ENCODE measurements around the gene DDX4. TPM values are rescaled to one million over a fixed set of nuclear protein-coding genes. Genes with fewer than 3 reads are reported as not detected.
"Not testable (repeated sequence)": the region's sequence is repeated elsewhere in the genome, so short reads cannot be mapped to it uniquely, and the experiment has no call there.

Gene DDX4
- total RNA-seq, 1 donor from 2014 or later, result not detected

GRCh38 chr5:55808814-55809213 is 71.0 kb downstream of the DDX4 start:
- H3K9ac ChIP-seq (ENCODE audit: low read depth in 1 of 3, low read length in 3 of 3); H3K36me3 ChIP-seq (ENCODE audit: control insufficient read depth in 3 of 3, insufficient read depth in 3 of 3, low read length in 3 of 3); H3K4me3 ChIP-seq (ENCODE audit: low read length in 3 of 3); H3K9me3 ChIP-seq (ENCODE audit: control insufficient read depth in 3 of 3, low read length in 3 of 3); H3K27ac ChIP-seq (ENCODE audit: low read depth, low read length); H3K27me3 ChIP-seq (ENCODE audit: control insufficient read depth in 3 of 3, insufficient read depth in 3 of 3, low read length in 3 of 3); H3K4me1 ChIP-seq (ENCODE audit: control insufficient read depth in 3 of 3, insufficient read depth in 3 of 3, low read length in 3 of 3): not testable (repeated sequence)

GRCh38 chr5:55815939-55816338 is 78.1 kb downstream of the DDX4 start:
- not testable (repeated sequence) for H3K9ac ChIP-seq (ENCODE audit: low read depth in 1 of 3, low read length in 3 of 3); H3K9me3 ChIP-seq (ENCODE audit: control insufficient read depth in 3 of 3, low read length in 3 of 3); H3K27ac ChIP-seq (ENCODE audit: low read depth, low read length); H3K36me3 ChIP-seq (ENCODE audit: control insufficient read depth in 3 of 3, insufficient read depth in 3 of 3, low read length in 3 of 3); H3K4me3 ChIP-seq (ENCODE audit: low read length in 3 of 3); H3K27me3 ChIP-seq (ENCODE audit: control insufficient read depth in 3 of 3, insufficient read depth in 3 of 3, low read length in 3 of 3); H3K4me1 ChIP-seq (ENCODE audit: control insufficient read depth in 3 of 3, insufficient read depth in 3 of 3, low read length in 3 of 3)

- Histone ChIP-seq H3K9ac (ENCODE audit: low read depth in 1 of 3, low read length in 3 of 3) (no peak overlapping the region), H3K9me3 (ENCODE audit: control insufficient read depth in 3 of 3, low read length in 3 of 3) (no peaks in the 10 kb centered on the region), H3K4me1 (ENCODE audit: control insufficient read depth in 3 of 3, insufficient read depth in 3 of 3, low read length in 3 of 3) (no peaks in the 10 kb centered on the region), H3K27me3 (ENCODE audit: control insufficient read depth in 3 of 3, insufficient read depth in 3 of 3, low read length in 3 of 3) (peaks cover 4% of the 10 kb centered on the region in 3 donors), H3K27ac (ENCODE audit: low read depth, low read length) (no peak overlapping the region), H3K36me3 (ENCODE audit: control insufficient read depth in 3 of 3, insufficient read depth in 3 of 3, low read length in 3 of 3) (no peaks in the 10 kb centered on the region), H3K4me3 (ENCODE audit: low read length in 3 of 3) (no peak overlapping the region)
Observed at GRCh38 chr5:55816342-55816741, 78.5 kb downstream of the DDX4 start.

GRCh38 chr5:55817030-55817429 is 79.2 kb downstream of the DDX4 start:
- Histone ChIP-seq H3K4me3 (ENCODE audit: low read length in 3 of 3) (no peak overlapping the region), H3K9ac (ENCODE audit: low read depth in 1 of 3, low read length in 3 of 3) (no peak overlapping the region), H3K4me1 (ENCODE audit: control insufficient read depth in 3 of 3, insufficient read depth in 3 of 3, low read length in 3 of 3) (no peaks in the 10 kb centered on the region), H3K9me3 (ENCODE audit: control insufficient read depth in 3 of 3, low read length in 3 of 3) (no peaks in the 10 kb centered on the region), H3K27ac (ENCODE audit: low read depth, low read length) (no peak overlapping the region), H3K27me3 (ENCODE audit: control insufficient read depth in 3 of 3, insufficient read depth in 3 of 3, low read length in 3 of 3) (peaks cover 5 to 11% (median 10%) of the 10 kb centered on the region in 3 donors), H3K36me3 (ENCODE audit: control insufficient read depth in 3 of 3, insufficient read depth in 3 of 3, low read length in 3 of 3) (no peaks in the 10 kb centered on the region)

DNA sequence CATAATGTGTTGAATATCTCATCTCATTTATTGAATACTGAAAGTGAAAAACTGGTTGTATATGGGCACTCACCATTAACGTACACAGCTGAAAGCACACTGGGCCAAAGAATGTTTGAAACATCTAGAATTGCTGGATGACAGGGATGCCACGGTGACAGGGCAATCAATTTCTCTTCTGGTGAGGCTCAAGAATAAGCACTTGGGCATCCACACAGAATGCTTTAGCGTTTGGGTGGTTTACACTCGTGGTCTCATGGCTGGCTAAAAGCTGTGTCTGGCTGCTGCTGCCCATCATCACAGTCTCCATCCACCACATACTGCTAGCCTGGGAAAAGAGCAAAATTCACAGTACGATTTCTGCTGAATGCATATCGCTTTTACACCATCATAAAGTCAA is 82.6 kb downstream of the DDX4 start:
- no peak overlapping the region for H3K9ac ChIP-seq (ENCODE audit: low read depth in 1 of 3, low read length in 3 of 3)
- no peaks in the 10 kb centered on the region for H3K36me3 ChIP-seq (ENCODE audit: control insufficient read depth in 3 of 3, insufficient read depth in 3 of 3, low read length in 3 of 3)
- no peaks in the 10 kb centered on the region for H3K4me1 ChIP-seq (ENCODE audit: control insufficient read depth in 3 of 3, insufficient read depth in 3 of 3, low read length in 3 of 3)
- no peak overlapping the region for H3K27ac ChIP-seq (ENCODE audit: low read depth, low read length)
- H3K27me3 ChIP-seq (ENCODE audit: control insufficient read depth in 3 of 3, insufficient read depth in 3 of 3, low read length in 3 of 3), result peaks cover 7 to 33% (median 11%) of the 10 kb centered on the region in 3 donors
- H3K4me3 ChIP-seq (ENCODE audit: low read length in 3 of 3), result no peak overlapping the region
- no peaks in the 10 kb centered on the region for H3K9me3 ChIP-seq (ENCODE audit: control insufficient read depth in 3 of 3, low read length in 3 of 3)

- Histone ChIP-seq H3K4me3 (ENCODE audit: low read length in 3 of 3) (peak overlapping the region in 2 of 3 donors; percentile 30 to 33), H3K4me1 (ENCODE audit: control insufficient read depth in 3 of 3, insufficient read depth in 3 of 3, low read length in 3 of 3) (no peaks in the 10 kb centered on the region), H3K27ac (ENCODE audit: low read depth, low read length) (no peak overlapping the region), H3K27me3 (ENCODE audit: control insufficient read depth in 3 of 3, insufficient read depth in 3 of 3, low read length in 3 of 3) (peaks cover 7 to 33% (median 11%) of the 10 kb centered on the region in 3 donors), H3K36me3 (ENCODE audit: control insufficient read depth in 3 of 3, insufficient read depth in 3 of 3, low read length in 3 of 3) (no peaks in the 10 kb centered on the region), H3K9me3 (ENCODE audit: control insufficient read depth in 3 of 3, low read length in 3 of 3) (no peaks in the 10 kb centered on the region), H3K9ac (ENCODE audit: low read depth in 1 of 3, low read length in 3 of 3) (no peak overlapping the region)
Observed at GRCh38 chr5:55821731-55822512, 84.1 kb downstream of the DDX4 start.

GRCh38 chr5:55823151-55823796 is 85.4 kb downstream of the DDX4 start:
- H3K4me1 ChIP-seq (ENCODE audit: control insufficient read depth in 3 of 3, insufficient read depth in 3 of 3, low read length in 3 of 3), result no peaks in the 10 kb centered on the region
- no peak overlapping the region for H3K27ac ChIP-seq (ENCODE audit: low read depth, low read length)
- peaks cover 7 to 33% (median 11%) of the 10 kb centered on the region in 3 donors for H3K27me3 ChIP-seq (ENCODE audit: control insufficient read depth in 3 of 3, insufficient read depth in 3 of 3, low read length in 3 of 3)
- no peaks in the 10 kb centered on the region for H3K36me3 ChIP-seq (ENCODE audit: control insufficient read depth in 3 of 3, insufficient read depth in 3 of 3, low read length in 3 of 3)
- H3K9me3 ChIP-seq (ENCODE audit: control insufficient read depth in 3 of 3, low read length in 3 of 3), result no peaks in the 10 kb centered on the region
- no peak overlapping the region for H3K9ac ChIP-seq (ENCODE audit: low read depth in 1 of 3, low read length in 3 of 3)
- H3K4me3 ChIP-seq (ENCODE audit: low read length in 3 of 3), result no peak overlapping the region

DNA sequence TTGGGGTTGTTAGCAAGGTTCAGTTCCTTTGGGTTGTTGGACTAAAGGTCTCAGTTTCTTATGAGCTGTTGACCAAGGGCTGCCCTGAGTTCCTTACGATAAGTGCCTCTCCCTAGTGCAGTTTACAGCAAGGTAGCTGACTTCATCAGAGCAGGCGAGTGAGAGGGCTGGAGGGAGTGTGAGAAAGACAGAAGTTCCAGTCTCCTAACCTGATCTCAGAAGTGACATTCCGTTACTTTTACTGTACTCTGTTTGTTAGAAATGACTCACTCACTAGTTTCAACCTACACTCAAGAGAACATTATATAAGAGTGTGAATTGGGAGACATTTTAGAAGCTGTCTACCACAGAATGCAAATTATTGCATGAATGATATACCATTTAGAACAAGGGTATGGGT is 92.1 kb downstream of the DDX4 start:
- Histone ChIP-seq H3K9ac (ENCODE audit: low read depth in 1 of 3, low read length in 3 of 3) (no peak overlapping the region), H3K36me3 (ENCODE audit: control insufficient read depth in 3 of 3, insufficient read depth in 3 of 3, low read length in 3 of 3) (no peaks in the 10 kb centered on the region), H3K4me3 (ENCODE audit: low read length in 3 of 3) (no peak overlapping the region), H3K9me3 (ENCODE audit: control insufficient read depth in 3 of 3, low read length in 3 of 3) (no peaks in the 10 kb centered on the region), H3K27ac (ENCODE audit: low read depth, low read length) (no peak overlapping the region), H3K4me1 (ENCODE audit: control insufficient read depth in 3 of 3, insufficient read depth in 3 of 3, low read length in 3 of 3) (no peaks in the 10 kb centered on the region), H3K27me3 (ENCODE audit: control insufficient read depth in 3 of 3, insufficient read depth in 3 of 3, low read length in 3 of 3) (peaks cover 0 to 3% (median 0%) of the 10 kb centered on the region in 3 donors)

GRCh38 chr5:55832446-55832845 is 94.6 kb downstream of the DDX4 start:
- H3K9ac ChIP-seq (ENCODE audit: low read depth in 1 of 3, low read length in 3 of 3), result no peak overlapping the region
- H3K9me3 ChIP-seq (ENCODE audit: control insufficient read depth in 3 of 3, low read length in 3 of 3), result no peaks in the 10 kb centered on the region
- no peak overlapping the region for H3K27ac ChIP-seq (ENCODE audit: low read depth, low read length)
- no peaks in the 10 kb centered on the region for H3K4me1 ChIP-seq (ENCODE audit: control insufficient read depth in 3 of 3, insufficient read depth in 3 of 3, low read length in 3 of 3)
- H3K4me3 ChIP-seq (ENCODE audit: low read length in 3 of 3), result no peak overlapping the region
- no peaks in the 10 kb centered on the region for H3K36me3 ChIP-seq (ENCODE audit: control insufficient read depth in 3 of 3, insufficient read depth in 3 of 3, low read length in 3 of 3)
- no peaks in the 10 kb centered on the region for H3K27me3 ChIP-seq (ENCODE audit: control insufficient read depth in 3 of 3, insufficient read depth in 3 of 3, low read length in 3 of 3)

DNA sequence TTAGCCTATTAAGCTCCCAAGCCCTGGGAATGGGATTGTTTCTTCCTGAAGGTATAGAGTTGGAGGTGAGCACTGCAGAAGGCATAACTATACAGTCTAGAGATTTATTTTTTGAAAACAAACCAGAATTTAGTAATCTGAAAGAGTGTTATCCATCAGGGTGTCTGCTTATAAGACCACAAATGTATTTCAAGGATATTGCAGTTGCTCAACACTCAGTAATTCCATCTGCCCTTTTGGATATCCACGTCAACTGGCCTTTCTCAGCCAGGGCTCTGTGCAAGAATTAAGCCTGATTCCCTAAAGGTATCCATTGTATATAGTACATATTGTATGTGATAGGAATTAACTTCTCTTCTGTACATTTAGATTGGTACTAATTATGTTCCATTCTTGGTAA is 98.3 kb downstream of the DDX4 start:
- H3K27ac ChIP-seq (ENCODE audit: low read depth, low read length), result no peak overlapping the region
- H3K9me3 ChIP-seq (ENCODE audit: control insufficient read depth in 3 of 3, low read length in 3 of 3), result no peaks in the 10 kb centered on the region
- H3K4me3 ChIP-seq (ENCODE audit: low read length in 3 of 3), result no peak overlapping the region
- H3K4me1 ChIP-seq (ENCODE audit: control insufficient read depth in 3 of 3, insufficient read depth in 3 of 3, low read length in 3 of 3), result no peaks in the 10 kb centered on the region
- no peaks in the 10 kb centered on the region for H3K27me3 ChIP-seq (ENCODE audit: control insufficient read depth in 3 of 3, insufficient read depth in 3 of 3, low read length in 3 of 3)
- H3K9ac ChIP-seq (ENCODE audit: low read depth in 1 of 3, low read length in 3 of 3), result no peak overlapping the region
- no peaks in the 10 kb centered on the region for H3K36me3 ChIP-seq (ENCODE audit: control insufficient read depth in 3 of 3, insufficient read depth in 3 of 3, low read length in 3 of 3)
